ENCODE data around the gene HAPSTR1. TPM values are rescaled to one million over a fixed set of nuclear protein-coding genes. Genes with fewer than 3 reads are reported as not detected.

The HAPSTR1 gene
- total RNA-seq, 1 experiment from 2014 or later = 45.7 TPM

- no peak for DNase-seq (ENCODE audit: low spot score)
These were observed 32.0 kb downstream of the HAPSTR1 start for GRCh38 chr16:9123401-9123800.

GRCh38 chr16:9123871-9124270, 32.4 kb downstream of the HAPSTR1 start:
- no peak for DNase-seq (ENCODE audit: low spot score)

- DNase-seq (ENCODE audit: low spot score) = no peak
These were observed 33.0 kb downstream of the HAPSTR1 start for GRCh38 chr16:9124444-9124843.

GRCh38 chr16:9124908-9125584, 33.6 kb downstream of the HAPSTR1 start:
- DNase-seq (ENCODE audit: low spot score) = no peak

- no peak for DNase-seq (ENCODE audit: low spot score)
These were observed 34.4 kb downstream of the HAPSTR1 start for GRCh38 chr16:9125658-9126505.

- no peak for DNase-seq (ENCODE audit: low spot score)
These were observed 35.2 kb downstream of the HAPSTR1 start for GRCh38 chr16:9126609-9127008.

GRCh38 chr16:9128346-9129342, 37.2 kb downstream of the HAPSTR1 start:
- DNase-seq (ENCODE audit: low spot score) = no peak

- DNase-seq (ENCODE audit: low spot score) = no peak
These were observed 42.9 kb downstream of the HAPSTR1 start for GRCh38 chr16:9134306-9134705.

- peak; percentile 31 for DNase-seq (ENCODE audit: low spot score)
These were observed 43.3 kb downstream of the HAPSTR1 start for GRCh38 chr16:9134739-9135138.

- no peak for DNase-seq (ENCODE audit: low spot score)
These were observed 44.4 kb downstream of the HAPSTR1 start for GRCh38 chr16:9135797-9136196.

GRCh38 chr16:9136596-9136995, 45.2 kb downstream of the HAPSTR1 start:
- DNase-seq (ENCODE audit: low spot score) = no peak

- no peak for DNase-seq (ENCODE audit: low spot score)
These were observed 46.7 kb downstream of the HAPSTR1 start for GRCh38 chr16:9138021-9138680.

GRCh38 chr16:9138731-9139501, 47.5 kb downstream of the HAPSTR1 start:
- no peak for DNase-seq (ENCODE audit: low spot score)

- peak; percentile 27 for DNase-seq (ENCODE audit: low spot score)
These were observed 48.5 kb downstream of the HAPSTR1 start for GRCh38 chr16:9139965-9140364.

Other genes with a start within 250 kb of the HAPSTR1 start
- gene CARHSP1, start 222.6 kb upstream of the HAPSTR1 start, total RNA-seq (2014; rRNA removed; shearing (Covaris generic)) = 118 and 119 TPM in 2 replicates
- not detected in 2 replicates for gene LITAFD, start 209.3 kb upstream of the HAPSTR1 start, total RNA-seq (2014; rRNA removed; shearing (Covaris generic))
- 14.4 and 33.8 TPM in 2 replicates for gene USP7, start 127.7 kb upstream of the HAPSTR1 start, total RNA-seq (2014; rRNA removed; shearing (Covaris generic))

Data from H4 (cell line).